PC-9 (cell line): Measurements from ENCODE around the gene LIMCH1.

Source experiments
- CTCF ChIP-seq: fragments of 200-600 bp; sonication (generic); conservative IDR thresholded peaks from 2 replicates; pipeline ENCODE4 v1.6.1; 2017; ENCODE audit warnings: mixed run types, antibody characterized with exemption, mild to moderate bottlenecking, moderate library complexity
- EZH2 ChIP-seq: fragments of 200-600 bp; sonication (generic); IDR thresholded peaks from 2 replicates; pipeline ENCODE4 v1.8.0; 2017; ENCODE audit warnings: antibody characterized with exemption, low read depth

DNA sequence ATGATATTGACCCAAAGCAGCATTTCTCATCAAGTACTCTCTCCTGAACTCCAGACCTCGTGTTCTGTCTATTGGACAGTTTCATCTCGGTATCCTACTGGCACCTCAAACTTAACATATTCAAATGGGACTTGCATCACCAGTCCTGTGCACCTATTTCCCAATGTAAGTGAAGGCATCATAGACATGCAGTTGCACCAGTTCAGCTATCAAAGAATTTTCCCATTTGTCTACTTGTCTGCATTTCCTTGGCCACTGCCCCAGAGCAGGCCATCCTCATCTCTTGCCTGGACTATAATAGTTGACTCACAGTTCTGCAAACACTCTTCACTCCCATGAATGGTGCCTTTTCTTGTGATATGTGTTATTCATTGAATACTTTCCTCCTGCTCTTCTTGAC is 11.3 kb upstream of the LIMCH1 start:
- TF ChIP-seq CTCF (no peak), EZH2 (no peak)
